ENCODE results near the gene ARHGAP12.
A peak's percentile ranks its signal among the peaks of the same experiment; 100 is the strongest.
"Not testable (repeated sequence)": the region's sequence is repeated elsewhere in the genome, so short reads cannot be mapped to it uniquely, and the experiment has no call there.

ARHGAP12 gene

DNA sequence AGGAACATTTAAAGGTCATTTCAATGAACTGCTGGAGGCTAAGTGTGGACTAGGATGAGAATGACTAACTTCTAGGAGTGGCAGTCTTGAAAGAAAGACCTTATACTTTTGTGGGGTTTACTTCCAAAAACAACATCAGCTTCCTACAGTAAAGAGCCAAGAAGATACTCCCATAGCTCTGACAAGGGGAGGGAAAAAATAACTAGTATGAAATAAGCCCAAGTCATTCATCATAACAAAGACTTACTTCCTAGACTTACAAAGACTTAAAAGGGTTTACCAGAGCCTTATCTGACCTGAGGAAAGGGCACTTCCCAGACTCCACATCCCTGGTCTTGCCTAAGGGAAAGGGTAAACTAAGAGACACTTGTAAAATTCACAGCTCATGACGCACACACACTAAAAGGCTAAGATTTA, 31.7 kb downstream of the ARHGAP12 start:
- intact Hi-C loops (cut with DNase I), result no loop called here
- no peak for DNase-seq

DNA sequence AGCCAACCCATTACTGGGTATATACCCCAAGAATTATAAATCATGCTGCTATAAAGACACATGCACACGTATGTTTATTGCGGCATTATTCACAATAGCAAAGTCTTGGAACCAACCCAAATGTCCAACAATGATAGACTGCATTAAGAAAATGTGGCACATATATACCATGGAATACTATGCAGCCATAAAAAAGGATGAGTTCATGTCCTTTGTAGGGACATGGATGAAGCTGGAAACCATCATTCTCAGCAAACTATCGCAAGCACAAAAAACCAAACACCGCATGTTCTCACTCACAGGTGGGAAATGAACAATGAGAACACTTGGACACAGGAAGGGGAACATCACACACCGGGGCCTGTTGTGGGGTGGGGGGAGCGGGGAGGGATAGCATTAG, 32.9 kb downstream of the ARHGAP12 start:
- DNase-seq; intact Hi-C loops (cut with DNase I): not testable (repeated sequence)

DNA sequence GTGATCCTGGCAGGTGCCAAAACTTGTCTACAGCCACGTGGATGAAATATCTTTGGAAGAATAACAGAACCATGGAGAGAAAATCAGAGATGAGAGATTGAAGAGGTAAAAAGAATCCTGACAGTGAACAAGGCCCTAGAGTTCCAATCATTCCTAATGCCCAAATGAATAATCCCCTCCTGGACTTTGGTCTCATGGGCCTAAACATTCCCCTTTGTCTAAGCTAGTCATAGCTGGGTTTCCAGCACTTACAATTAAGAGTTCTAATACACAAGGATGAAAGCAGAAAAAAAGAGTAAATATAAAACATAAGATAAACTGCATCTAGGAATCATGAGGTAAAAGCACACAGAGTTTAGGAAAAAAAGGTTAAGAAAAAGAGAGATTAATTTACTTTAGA, 40.2 kb downstream of the ARHGAP12 start:
- DNase-seq, result no peak
- intact Hi-C loops (cut with DNase I), result no loop called here

- intact Hi-C loops (cut with DNase I), result no loop called here
- no peak for DNase-seq
Measured at GRCh38 chr10:31887850-31888249, 40.8 kb downstream of the ARHGAP12 start.

- no peak for DNase-seq
- intact Hi-C loops (cut with DNase I), result no loop called here
Measured at GRCh38 chr10:31886885-31887284, 41.7 kb downstream of the ARHGAP12 start.

DNA sequence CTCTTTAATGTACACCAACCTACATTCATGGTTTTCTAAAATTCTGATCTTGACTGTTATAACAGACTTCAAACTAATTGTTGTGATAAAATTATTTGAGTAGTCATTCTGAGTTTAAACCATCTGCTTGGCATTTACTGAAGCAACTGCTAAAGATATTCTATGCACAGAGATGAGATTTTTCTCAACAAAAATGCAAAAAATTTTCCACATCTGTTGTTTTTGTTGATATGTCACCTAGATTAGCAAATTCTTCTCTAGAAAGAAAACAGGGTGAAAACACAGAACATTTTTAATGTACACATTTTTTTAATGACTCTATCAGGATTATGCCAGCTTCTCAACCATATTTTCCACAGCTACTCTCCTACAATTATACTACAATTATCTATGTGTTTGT, 42.7 kb downstream of the ARHGAP12 start:
- intact Hi-C loops (cut with DNase I), result no loop called here
- no peak for DNase-seq

- intact Hi-C loops (cut with DNase I), result no loop called here
- DNase-seq, result no peak
Measured at GRCh38 chr10:31884386-31884785, 44.2 kb downstream of the ARHGAP12 start.

DNA sequence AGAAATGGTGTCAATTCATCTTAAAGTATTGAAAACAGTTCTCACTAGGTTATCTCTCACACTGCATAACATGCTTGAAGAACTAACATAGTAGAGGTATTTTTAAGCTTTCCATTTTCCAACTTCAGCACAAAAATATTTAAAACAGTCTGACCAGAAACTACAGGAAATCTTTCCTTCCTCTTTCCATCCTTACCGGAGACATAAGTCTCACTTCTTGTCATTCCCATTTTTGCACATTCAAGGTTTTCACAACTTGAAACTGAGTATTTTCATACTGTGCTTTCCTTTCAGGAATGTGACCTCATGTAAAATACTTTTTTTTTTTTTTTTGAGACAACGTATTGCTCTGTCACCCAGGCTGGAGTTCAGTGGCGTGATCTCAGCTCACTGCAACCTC, 45.2 kb downstream of the ARHGAP12 start:
- no peak for DNase-seq
- intact Hi-C loops (cut with DNase I), result no loop called here

GRCh38 chr10:31878486-31878885, 50.1 kb downstream of the ARHGAP12 start:
- no peak for DNase-seq
- intact Hi-C loops (cut with DNase I), result no loop called here

GRCh38 chr10:31876652-31877352, 51.8 kb downstream of the ARHGAP12 start:
- intact Hi-C loops (cut with DNase I), result no loop called here
- DNase-seq, result no peak

DNA sequence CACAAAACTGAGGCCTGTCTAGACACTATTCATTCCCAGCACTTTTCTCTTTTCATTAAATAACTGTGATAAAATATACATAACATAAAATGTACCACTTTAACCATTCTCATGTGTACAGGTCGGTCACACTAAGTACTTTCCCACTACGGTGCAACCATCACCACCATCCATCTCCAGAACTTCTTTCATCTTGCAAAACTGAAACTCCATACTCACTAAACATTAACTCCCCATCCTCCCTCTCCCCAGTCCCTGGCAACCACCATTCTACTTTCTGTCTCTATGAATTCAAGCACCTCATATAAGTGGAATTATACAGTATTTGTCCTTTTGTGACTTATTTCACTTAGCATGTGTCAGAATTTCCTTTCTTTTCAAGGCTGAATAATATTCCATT, 53.0 kb downstream of the ARHGAP12 start:
- no peak for DNase-seq
- intact Hi-C loops (cut with DNase I), result no loop called here

GRCh38 chr10:31873724-31874123, 54.9 kb downstream of the ARHGAP12 start:
- no peak for DNase-seq
- intact Hi-C loops (cut with DNase I), result no loop called here

- intact Hi-C loops (cut with DNase I), result no loop called here
Measured at GRCh38 chr10:31871266-31872065, 57.2 kb downstream of the ARHGAP12 start.

GRCh38 chr10:31867646-31868045, 61.0 kb downstream of the ARHGAP12 start:
- intact Hi-C loops (cut with DNase I), result loop anchor here (10.0 kb wide), 2 partner anchors 137 to 497 kb away; no protein-coding TSS in a partner anchor
- no peak for DNase-seq

More at GRCh38 chr10:31871266-31872065, 57.2 kb downstream of the ARHGAP12 start:
- DNase-seq, result no peak

- DNase-seq, result no peak
- intact Hi-C loops (cut with DNase I), result loop anchor here (10.0 kb wide), 2 partner anchors 139 to 499 kb away; no protein-coding TSS in a partner anchor
Measured at GRCh38 chr10:31866118-31866670, 62.4 kb downstream of the ARHGAP12 start.

DNA sequence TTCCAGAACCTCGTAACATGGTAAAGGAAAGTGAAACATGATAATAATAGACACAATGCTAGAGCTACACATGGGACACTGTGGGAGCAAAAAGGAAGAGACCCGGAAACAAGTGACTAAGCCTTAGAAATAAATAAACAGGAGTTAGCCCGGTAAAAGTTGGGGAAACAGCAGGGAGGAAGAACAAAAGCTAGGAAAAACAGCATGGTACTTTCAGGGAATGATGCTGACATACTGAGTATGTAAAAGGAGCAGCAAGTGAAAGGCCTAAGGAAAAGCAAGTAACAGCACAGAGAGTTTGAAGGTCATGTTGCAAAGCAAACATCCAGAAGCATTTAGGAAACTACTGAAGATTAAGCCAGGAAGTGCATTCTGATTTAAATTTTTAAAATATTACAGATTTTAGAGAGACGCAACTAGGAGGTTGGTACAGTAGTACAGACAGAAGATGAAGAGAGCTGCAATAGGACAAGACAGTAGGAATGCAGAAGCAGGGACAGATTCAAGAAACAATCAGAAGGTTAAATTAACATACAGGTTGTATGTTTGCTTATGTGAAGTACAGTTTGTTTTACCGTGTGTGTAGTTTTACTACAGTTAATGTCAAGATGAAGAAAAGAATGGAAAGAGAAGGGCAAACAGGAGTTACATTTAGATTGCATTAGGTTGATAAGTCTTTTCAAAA, 63.7 kb downstream of the ARHGAP12 start:
- intact Hi-C loops (cut with DNase I), result loop anchor here (5.0 to 10.0 kb wide), 3 partner anchors 82 to 500 kb away; no protein-coding TSS in a partner anchor
- no peak for DNase-seq

GRCh38 chr10:31855033-31855432, 73.6 kb downstream of the ARHGAP12 start:
- intact Hi-C loops (cut with DNase I), result no loop called here
- DNase-seq, result no peak

DNA sequence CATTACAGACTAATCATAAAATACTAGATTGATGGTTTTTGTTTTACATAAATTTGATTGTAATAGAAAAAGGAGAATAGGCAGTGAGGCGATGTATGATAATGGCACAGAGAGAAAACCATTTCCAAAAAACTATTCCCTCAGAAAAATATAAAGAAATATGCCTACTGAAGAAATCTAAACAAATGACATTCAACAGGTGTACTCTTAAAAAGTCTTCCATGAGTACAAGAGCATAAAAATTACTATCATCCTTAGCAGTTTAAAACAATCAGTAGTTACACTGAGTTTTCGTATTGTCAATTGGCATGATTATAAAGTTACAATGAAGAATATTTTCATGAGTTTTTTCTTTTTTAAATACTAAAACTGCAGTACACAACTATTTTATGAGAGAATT, 75.0 kb downstream of the ARHGAP12 start:
- no peak for DNase-seq
- intact Hi-C loops (cut with DNase I), result no loop called here

GRCh38 chr10:31851216-31851615, 77.4 kb downstream of the ARHGAP12 start:
- intact Hi-C loops (cut with DNase I), result no loop called here

GRCh38 chr10:31847515-31847914, 81.1 kb downstream of the ARHGAP12 start:
- intact Hi-C loops (cut with DNase I), result no loop called here
- no peak for DNase-seq

More at GRCh38 chr10:31851216-31851615, 77.4 kb downstream of the ARHGAP12 start:
- DNase-seq, result no peak

GRCh38 chr10:31838709-31839108, 89.9 kb downstream of the ARHGAP12 start:
- peak in 1 of 10 donors; percentile 52 for DNase-seq
- intact Hi-C loops (cut with DNase I), result no loop called here

Data from posterior cingulate gyrus (tissue), 11 donors.